Posterior vena cava (tissue), 2 donors: ENCODE results near the gene JAK1. TPM values are rescaled to one million over a fixed set of nuclear protein-coding genes. Genes with fewer than 3 reads are reported as not detected.

Source experiments
- DNase-seq: peaks from one replicate; pipeline ENCODE4 v3.0.0-alpha.2; 2020; ENCODE audit warnings: low spot score
- intact Hi-C, 2 donors: fragments of 100-400 bp; cut with DNase I; formaldehyde crosslinking; loops; one replicate each; pipeline versions ENCODE4 v1.14.1 to v1.14.2; 2022 to 2023
- total RNA-seq, 2 donors: library from RNA; stranded (reverse); fragmentation: NEBNext Ultra II Directional; extraction: Animal tissue kit (Norgen Biotek cat#: 25700); gene quantifications; one replicate each; pipeline ENCODE4 v1.2.1, GENCODE V29; 2021
- donor health status: DM: yes; HTN: yes; CAD: no.
- donor health status: DM: yes; HTN: yes; CAD: no.

Gene JAK1
- total RNA-seq, 2 donors from 2014 or later: 109 to 127 TPM

GRCh38 chr1:64906447-64906846 lies 59.9 kb downstream of the JAK1 start:
- DNase-seq: no peak
- intact Hi-C loops: no loop called here

GRCh38 chr1:64903593-64903992 lies 62.8 kb downstream of the JAK1 start:
- no peak for DNase-seq
- intact Hi-C loops: no loop called here

- intact Hi-C loops: no loop called here
- no peak for DNase-seq
Observed at GRCh38 chr1:64901663-64902062, 64.7 kb downstream of the JAK1 start.

GRCh38 chr1:64900916-64901315 lies 65.4 kb downstream of the JAK1 start:
- intact Hi-C loops: no loop called here
- no peak for DNase-seq

- peak; percentile 94 for DNase-seq
- intact Hi-C loops: no loop called here
Observed at GRCh38 chr1:64898107-64898861, 68.1 kb downstream of the JAK1 start.

GRCh38 chr1:64896551-64896950 lies 69.8 kb downstream of the JAK1 start:
- intact Hi-C loops: no loop called here
- DNase-seq: no peak

GRCh38 chr1:64895500-64895899 lies 70.8 kb downstream of the JAK1 start:
- intact Hi-C loops: no loop called here
- no peak for DNase-seq

GRCh38 chr1:64894438-64895196 lies 71.7 kb downstream of the JAK1 start:
- intact Hi-C loops: no loop called here
- DNase-seq: no peak

- no peak for DNase-seq
- intact Hi-C loops: no loop called here
Observed at GRCh38 chr1:64893921-64894320, 72.4 kb downstream of the JAK1 start.

GRCh38 chr1:64892576-64893573 lies 73.5 kb downstream of the JAK1 start:
- intact Hi-C loops: no loop called here
- DNase-seq: no peak

GRCh38 chr1:64891448-64891825 lies 74.9 kb downstream of the JAK1 start:
- intact Hi-C loops: no loop called here
- DNase-seq: no peak

- intact Hi-C loops: no loop called here
- no peak for DNase-seq
Observed at GRCh38 chr1:64890699-64891447, 75.5 kb downstream of the JAK1 start.

- no peak for DNase-seq
- intact Hi-C loops: no loop called here
Observed at GRCh38 chr1:64887689-64888217, 78.6 kb downstream of the JAK1 start.

GRCh38 chr1:64886877-64887276 lies 79.5 kb downstream of the JAK1 start:
- intact Hi-C loops: no loop called here
- no peak for DNase-seq

- intact Hi-C loops: no loop called here
- no peak for DNase-seq
Observed at GRCh38 chr1:64885648-64886047, 80.7 kb downstream of the JAK1 start.

- DNase-seq: no peak
- intact Hi-C loops: no loop called here
Observed at GRCh38 chr1:64884261-64885040, 81.9 kb downstream of the JAK1 start.

- DNase-seq: no peak
- intact Hi-C loops: no loop called here
Observed at GRCh38 chr1:64882574-64883255, 83.6 kb downstream of the JAK1 start.

GRCh38 chr1:64881281-64881680 lies 85.1 kb downstream of the JAK1 start:
- intact Hi-C loops: no loop called here
- no peak for DNase-seq
